HT1080 (cell line): Measurements from ENCODE around the gene CDH16. TPM values are rescaled to one million over a fixed set of nuclear protein-coding genes. Genes with fewer than 3 reads are reported as not detected.

Experiments
- DNase-seq: peaks from one replicate; pipeline ENCODE4 v3.0.0-alpha.2; 2015; ENCODE audit warnings: low read depth
- total RNA-seq: library from RNA; depleted of rRNA; stranded (reverse); fragments of >200 nt; shearing (Covaris generic); gene quantifications from 2 replicates; pipeline ENCODE4 v1.2.3, GENCODE V29; 2014

The CDH16 gene
- total RNA-seq, 1 experiment from 2014 or later = not detected

GRCh38 chr16:66930189-66930588 is 11.5 kb upstream of the CDH16 start:
- DNase-seq = peak; percentile 70

- DNase-seq = peak; percentile 53
Observed at GRCh38 chr16:66928702-66929388, 10.2 kb upstream of the CDH16 start.

- DNase-seq = peak; percentile 68
Observed at GRCh38 chr16:66927918-66928649, 9.4 kb upstream of the CDH16 start.

- DNase-seq = peak; percentile 95
Observed at GRCh38 chr16:66926961-66927436, 8.3 kb upstream of the CDH16 start.

- DNase-seq = no peak
Observed at GRCh38 chr16:66926171-66926947, 7.7 kb upstream of the CDH16 start.

- no peak for DNase-seq
Observed at GRCh38 chr16:66925322-66925840, 6.7 kb upstream of the CDH16 start, which contains the start of gene RRAD. Gene RRAD (minus strand): TSS chr16:66925535. CDS start chr16:66925179, 356 bp downstream.

GRCh38 chr16:66924527-66925321 is 6.0 kb upstream of the CDH16 start:
- no peak for DNase-seq

GRCh38 chr16:66923866-66924265 is 5.2 kb upstream of the CDH16 start:
- no peak for DNase-seq

GRCh38 chr16:66923247-66923731 is 4.6 kb upstream of the CDH16 start:
- DNase-seq = no peak

GRCh38 chr16:66921729-66922450 is 3.2 kb upstream of the CDH16 start:
- no peak for DNase-seq

GRCh38 chr16:66920924-66921680 is 2.4 kb upstream of the CDH16 start:
- DNase-seq = no peak

- DNase-seq = no peak
Observed at GRCh38 chr16:66920299-66920590, 1.6 kb upstream of the CDH16 start.

GRCh38 chr16:66919569-66920298 is 1.0 kb upstream of the CDH16 start:
- no peak for DNase-seq

GRCh38 chr16:66918355-66918754 is 330 bp downstream of the CDH16 start:
- no peak for DNase-seq

- DNase-seq = no peak
Observed at GRCh38 chr16:66917741-66918140, 944 bp downstream of the CDH16 start.

GRCh38 chr16:66916518-66916917 is 2.2 kb downstream of the CDH16 start:
- no peak for DNase-seq

- DNase-seq = no peak
Observed at GRCh38 chr16:66915041-66915440, 3.6 kb downstream of the CDH16 start.

- DNase-seq = no peak
Observed at GRCh38 chr16:66914541-66914940, 4.1 kb downstream of the CDH16 start.

GRCh38 chr16:66913711-66914110 is 5.0 kb downstream of the CDH16 start:
- DNase-seq = no peak
